Hepatocyte (in vitro differentiated cells): Measurements from ENCODE around the gene GADD45G. TPM values are rescaled to one million over a fixed set of nuclear protein-coding genes. Genes with fewer than 3 reads are reported as not detected.

Experiments used
- DNase-seq: peaks from one replicate; pipeline ENCODE4 v3.0.0-alpha.2; 2016; ENCODE audit warnings: low spot score
- H2AFZ ChIP-seq: fragments of 200-600 bp; sonication (generic); 2 replicates; pipeline ENCODE4 v1.6.0; 2016; ENCODE audit warnings: antibody characterized with exemption, mild to moderate bottlenecking
- H3K27ac ChIP-seq: fragments of 200-600 bp; sonication (generic); 2 replicates; pipeline ENCODE4 v1.5.1; 2016; ENCODE audit warnings: mild to moderate bottlenecking
- H3K27me3 ChIP-seq: fragments of 200-600 bp; sonication (generic); 2 replicates; pipeline ENCODE4 v1.6.1; 2016
- H3K36me3 ChIP-seq: fragments of 200-600 bp; sonication (generic); replicated peaks from 2 replicates; pipeline ENCODE4 v1.5.1; 2016; ENCODE audit warnings: low read depth; ENCODE audit not compliant: insufficient read depth
- H3K4me1 ChIP-seq: fragments of 200-600 bp; sonication (generic); 2 replicates; pipeline ENCODE4 v1.5.1; 2016; ENCODE audit warnings: mild to moderate bottlenecking, moderate library complexity; ENCODE audit not compliant: insufficient read depth
- H3K4me2 ChIP-seq: fragments of 200-600 bp; sonication (generic); 2 replicates; pipeline ENCODE4 v1.6.0; 2016
- H3K4me3 ChIP-seq: fragments of 200-600 bp; sonication (generic); 2 replicates; pipeline ENCODE4 v1.5.1; 2016; ENCODE audit warnings: mild to moderate bottlenecking
- H3K79me2 ChIP-seq: fragments of 200-600 bp; sonication (generic); 2 replicates; pipeline ENCODE4 v1.6.0; 2017; ENCODE audit warnings: mild to moderate bottlenecking
- H3K9me2 ChIP-seq: fragments of 200-600 bp; sonication (generic); replicated peaks from 2 replicates; pipeline ENCODE4 v1.6.0; 2017; ENCODE audit warnings: mild to moderate bottlenecking; ENCODE audit not compliant: insufficient read depth
- H3K9me3 ChIP-seq: fragments of 200-600 bp; sonication (generic); 2 replicates; pipeline ENCODE4 v1.5.1; 2016; ENCODE audit warnings: low read depth, mild to moderate bottlenecking
- H4K20me1 ChIP-seq: fragments of 200-600 bp; sonication (generic); 2 replicates; pipeline ENCODE4 v1.6.0; 2016; ENCODE audit warnings: mild to moderate bottlenecking; ENCODE audit not compliant: insufficient read depth, poor library complexity, severe bottlenecking
- CTCF ChIP-seq: fragments of 200-600 bp; sonication (generic); IDR thresholded peaks from 2 replicates; pipeline ENCODE4 v1.5.1; 2016; ENCODE audit warnings: antibody characterized with exemption, mild to moderate bottlenecking; ENCODE audit not compliant: poor library complexity
- EZH2 ChIP-seq: fragments of 200-600 bp; sonication (generic); IDR thresholded peaks from 2 replicates; pipeline ENCODE4 v1.6.1; 2016; ENCODE audit warnings: antibody characterized with exemption, mild to moderate bottlenecking, borderline replicate concordance
- EZH2phosphoT487 ChIP-seq: fragments of 200-600 bp; sonication (generic); IDR thresholded peaks from one replicate; pipeline ENCODE4 v1.6.1; 2018; ENCODE audit warnings: antibody characterized with exemption, mild to moderate bottlenecking, low read depth, moderate library complexity; ENCODE audit not compliant: unreplicated experiment, severe bottlenecking
- WGBS: methylation state at CpG from one replicate; pipeline ENCODE4 v1.1.6; 2016; ENCODE audit warnings: low lambda C conversion rate; ENCODE audit errors: missing lambda C conversion rate; 5-methylcytosine and 5-hydroxymethylcytosine counted together
- polyA plus RNA-seq: library from polyadenylated mRNA; unstranded; fragments of >200 nt; fragmentation: Nextera tagmentation; extraction: Ambion mirVana; gene quantifications from 2 replicates; pipeline ENCODE4 v1.2.1, GENCODE V29; 2016
- total RNA-seq: library from RNA; depleted of rRNA; stranded (reverse); fragments of >200 nt; gene quantifications from 2 replicates; pipeline ENCODE4 v1.2.3, GENCODE V29; 2014

The GADD45G gene
- total and polyA plus RNA-seq, 2 experiments from 2014 or later: 15.7 to 45.1 TPM

- H3K4me2 ChIP-seq: no peak overlapping the region
- peaks cover 31% of the 10 kb centered on the region for H3K4me1 ChIP-seq
- no peak overlapping the region for H2AFZ ChIP-seq
- H3K36me3 ChIP-seq: no peaks in the 10 kb centered on the region
- H3K4me3 ChIP-seq: no peak overlapping the region
- H4K20me1 ChIP-seq: no peaks in the 10 kb centered on the region
- H3K79me2 ChIP-seq: no peaks in the 10 kb centered on the region
- WGBS: 70% methylated on average over 5 of the region's 5 CpGs
- H3K9me3 ChIP-seq: no peaks in the 10 kb centered on the region
- H3K27ac ChIP-seq: no peak overlapping the region
- DNase-seq: no peak
- TF ChIP-seq CTCF: no peak
- no peak for TF ChIP-seq EZH2
- no peak for TF ChIP-seq EZH2phosphoT487
- H3K27me3 ChIP-seq: no peaks in the 10 kb centered on the region
- H3K9me2 ChIP-seq: no peaks in the 10 kb centered on the region
Observed at GRCh38 chr9:89630508-89630907, 25.7 kb downstream of the GADD45G start.

GRCh38 chr9:89631384-89631783 is 26.6 kb downstream of the GADD45G start:
- WGBS: 83% methylated on average over 6 of the region's 6 CpGs
- no peaks in the 10 kb centered on the region for H3K9me3 ChIP-seq
- H3K4me2 ChIP-seq: no peak overlapping the region
- no peaks in the 10 kb centered on the region for H3K79me2 ChIP-seq
- H3K27ac ChIP-seq: no peak overlapping the region
- DNase-seq: no peak
- H2AFZ ChIP-seq: no peak overlapping the region
- no peaks in the 10 kb centered on the region for H3K36me3 ChIP-seq
- no peaks in the 10 kb centered on the region for H4K20me1 ChIP-seq
- no peaks in the 10 kb centered on the region for H3K9me2 ChIP-seq
- no peaks in the 10 kb centered on the region for H3K27me3 ChIP-seq
- H3K4me3 ChIP-seq: no peak overlapping the region
- peaks cover 23% of the 10 kb centered on the region for H3K4me1 ChIP-seq
- TF ChIP-seq EZH2: no peak
- TF ChIP-seq EZH2phosphoT487: no peak
- TF ChIP-seq CTCF: no peak

- Histone ChIP-seq H3K9me2 (no peaks in the 10 kb centered on the region), H3K79me2 (no peaks in the 10 kb centered on the region), H3K27ac (peak overlapping the region; percentile 51), H4K20me1 (no peaks in the 10 kb centered on the region), H3K9me3 (no peaks in the 10 kb centered on the region), H3K27me3 (no peaks in the 10 kb centered on the region), H3K4me1 (peaks cover 14% of the 10 kb centered on the region), H2AFZ (no peak overlapping the region), H3K4me2 (no peak overlapping the region), H3K36me3 (no peaks in the 10 kb centered on the region), H3K4me3 (no peak overlapping the region)
- no peak for TF ChIP-seq CTCF
- no peak for TF ChIP-seq EZH2
- TF ChIP-seq EZH2phosphoT487: no peak
- WGBS: 26% methylated on average over 7 of the region's 7 CpGs
- peak; percentile 32 for DNase-seq
Observed at GRCh38 chr9:89632192-89632733, 27.5 kb downstream of the GADD45G start.

GRCh38 chr9:89632736-89633135 is 27.9 kb downstream of the GADD45G start:
- Histone ChIP-seq H3K36me3 (no peaks in the 10 kb centered on the region), H3K9me3 (no peaks in the 10 kb centered on the region), H3K4me2 (no peak overlapping the region), H3K27me3 (no peaks in the 10 kb centered on the region), H3K4me3 (no peak overlapping the region), H3K27ac (peak overlapping the region; percentile 51), H2AFZ (no peak overlapping the region), H3K4me1 (peaks cover 13% of the 10 kb centered on the region), H3K79me2 (no peaks in the 10 kb centered on the region), H3K9me2 (no peaks in the 10 kb centered on the region), H4K20me1 (no peaks in the 10 kb centered on the region)
- DNase-seq: no peak
- TF ChIP-seq EZH2 (no peak), EZH2phosphoT487 (no peak), CTCF (no peak)
- WGBS: 76% methylated on average over 7 of the region's 7 CpGs
